COLO668 (cell line): Measurements from ENCODE around the gene NAMPT.
"Not testable (repeated sequence)": the region's sequence is repeated elsewhere in the genome, so short reads cannot be mapped to it uniquely, and the experiment has no call there.

Source experiments
- DNase-seq: peaks from one replicate; lab custom pipeline; 2025; ENCODE audit not compliant: unreplicated experiment; lab: John Stamatoyannopoulos, UW

NAMPT gene

DNA sequence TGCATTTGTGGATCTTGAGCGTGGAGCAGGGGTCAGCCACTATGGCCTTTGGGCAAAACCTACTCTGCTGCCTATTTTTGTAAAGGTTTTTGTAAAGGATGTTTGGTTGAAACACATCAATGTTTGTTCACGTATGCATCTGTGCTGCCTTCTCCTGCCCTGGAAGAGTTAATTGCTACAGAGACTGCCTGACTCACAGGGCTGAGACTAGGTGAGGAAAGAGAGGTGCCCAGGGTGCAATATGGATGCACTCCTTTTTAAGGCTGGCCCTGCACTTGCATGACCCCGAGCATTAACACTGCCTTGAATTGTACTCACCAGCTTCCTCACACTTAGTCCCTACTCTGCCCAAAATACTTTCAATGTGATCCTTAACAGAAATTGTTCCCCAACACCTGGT, 20.9 kb upstream of the NAMPT start:
- DNase-seq: no peak

DNA sequence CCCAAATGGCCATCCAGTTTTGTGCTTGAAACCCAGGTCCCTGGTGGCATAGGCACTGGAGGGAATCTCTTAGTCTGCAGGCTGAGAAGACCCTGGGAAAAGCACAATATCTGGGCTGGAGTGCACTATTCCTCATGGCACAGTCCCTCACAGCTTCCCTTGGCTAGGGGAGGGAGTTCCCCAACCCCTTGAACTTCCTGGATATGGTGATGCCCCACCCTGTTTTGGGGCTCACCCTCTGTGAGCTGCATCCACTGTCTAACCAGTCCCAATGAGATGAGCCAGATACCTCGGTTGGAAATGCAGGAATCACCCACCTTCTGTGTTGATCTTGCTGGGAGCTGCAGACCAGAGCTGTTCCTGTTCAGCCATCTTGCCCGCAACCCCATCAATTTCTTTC, 19.8 kb upstream of the NAMPT start:
- no peak for DNase-seq

DNA sequence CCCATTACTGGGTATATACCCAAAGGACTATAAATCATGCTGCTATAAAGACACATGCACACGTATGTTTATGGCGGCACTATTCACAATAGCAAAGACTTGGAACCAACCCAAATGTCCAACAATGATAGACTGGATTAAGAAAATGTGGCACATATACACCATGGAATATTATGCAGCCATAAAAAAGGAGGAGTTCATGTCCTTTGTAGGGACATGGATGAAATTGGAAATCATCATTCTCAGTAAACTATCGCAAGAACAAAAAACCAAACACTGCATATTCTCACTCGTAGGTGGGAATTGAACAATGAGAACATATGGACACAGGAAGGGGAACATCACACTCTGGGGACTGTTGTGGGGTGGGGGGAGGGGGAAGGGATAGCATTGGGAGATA, 13.8 kb upstream of the NAMPT start:
- not testable (repeated sequence) for DNase-seq

DNA sequence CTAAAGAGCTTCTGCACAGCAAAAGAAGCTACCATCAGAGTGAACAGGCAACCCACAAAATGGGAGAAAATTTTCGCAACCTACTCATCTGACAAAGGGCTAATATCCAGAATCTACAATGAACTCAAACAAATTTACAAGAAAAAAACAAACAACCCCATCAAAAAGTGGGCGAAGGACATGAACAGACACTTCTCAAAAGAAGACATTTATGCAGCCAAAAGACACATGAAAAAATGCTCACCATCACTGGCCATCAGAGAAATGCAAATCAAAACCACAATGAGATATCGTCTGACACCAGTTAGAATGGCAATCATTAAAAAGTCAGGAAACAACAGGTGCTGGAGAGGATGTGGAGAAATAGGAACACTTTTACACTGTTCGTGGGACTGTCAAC, 13.4 kb upstream of the NAMPT start:
- DNase-seq: not testable (repeated sequence)

DNA sequence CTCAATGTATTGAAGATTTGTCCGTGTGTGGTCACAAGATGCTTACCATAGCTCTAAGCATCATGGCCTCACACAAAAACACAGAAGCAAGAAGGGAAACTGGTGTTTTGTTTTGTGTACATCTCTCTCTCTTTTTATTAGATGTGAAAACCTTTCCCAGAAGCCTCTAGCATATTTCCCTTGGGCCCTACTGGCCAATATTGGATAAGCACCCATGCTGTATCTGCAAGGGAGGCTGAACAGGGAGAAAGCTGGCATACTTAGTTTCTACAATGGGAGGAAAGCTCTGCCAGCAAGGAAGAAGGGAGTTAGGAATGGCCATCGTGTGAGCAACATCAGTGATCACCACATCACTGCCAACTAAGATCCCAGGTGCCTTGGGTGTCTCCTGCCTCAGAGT, 9.6 kb upstream of the NAMPT start:
- no peak for DNase-seq

DNA sequence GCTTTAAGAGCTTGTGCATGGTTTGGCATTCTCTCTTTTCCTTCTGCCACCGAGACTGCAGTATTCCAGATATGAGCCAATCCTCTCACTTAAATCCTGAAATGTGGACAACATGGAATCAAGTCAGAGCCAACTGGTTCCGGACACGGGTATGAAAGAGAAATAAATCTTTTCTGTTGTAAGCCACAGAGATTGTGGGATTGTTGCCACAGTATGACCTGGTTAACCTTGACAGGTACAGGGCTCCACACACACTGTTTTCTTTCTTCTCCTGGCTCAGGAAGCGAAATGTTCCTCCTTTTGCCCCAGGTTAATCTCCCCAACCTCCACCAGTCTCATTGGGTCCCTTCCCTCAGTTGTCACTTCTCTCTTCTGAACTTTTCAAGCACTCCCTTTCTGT, 6.5 kb upstream of the NAMPT start:
- DNase-seq: no peak

DNA sequence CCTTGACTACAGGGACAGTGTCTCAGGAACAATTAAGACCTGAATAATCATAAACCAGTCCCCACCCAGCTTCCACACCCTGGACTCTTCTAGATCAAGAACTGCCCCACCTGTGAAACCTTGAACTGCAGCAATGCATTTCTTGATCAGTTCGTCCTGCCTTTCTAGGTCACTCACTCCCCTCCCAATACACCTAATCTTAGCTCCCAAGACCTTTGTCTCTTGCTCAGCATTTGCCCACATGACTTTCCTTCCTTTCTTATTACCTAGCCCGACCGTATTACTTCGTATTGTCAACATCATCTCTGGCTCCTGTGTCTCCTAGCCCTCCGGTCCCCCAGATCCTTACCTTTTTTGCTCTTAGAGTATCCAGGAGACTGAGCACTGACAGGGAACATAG, 5.5 kb upstream of the NAMPT start:
- no peak for DNase-seq

DNA sequence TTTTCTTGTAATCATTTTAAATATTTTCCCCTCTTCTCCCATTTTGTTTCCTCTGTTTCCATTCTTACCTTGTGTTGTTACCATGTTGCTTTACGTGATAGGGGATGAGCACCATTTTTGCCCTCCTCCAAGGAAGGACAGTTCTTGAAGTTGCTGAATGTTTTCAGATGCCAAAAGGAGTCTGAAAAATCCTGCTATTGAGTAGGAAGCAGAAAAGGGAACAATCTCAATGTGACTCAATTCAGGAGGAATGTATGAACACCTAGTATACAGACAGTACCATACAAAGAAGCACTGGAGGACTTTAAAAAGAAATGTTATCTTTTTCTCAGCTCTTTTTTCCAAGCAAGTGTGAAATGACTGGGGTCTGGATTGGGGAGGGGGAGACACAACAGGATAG, 5.1 kb upstream of the NAMPT start:
- DNase-seq: no peak

DNA sequence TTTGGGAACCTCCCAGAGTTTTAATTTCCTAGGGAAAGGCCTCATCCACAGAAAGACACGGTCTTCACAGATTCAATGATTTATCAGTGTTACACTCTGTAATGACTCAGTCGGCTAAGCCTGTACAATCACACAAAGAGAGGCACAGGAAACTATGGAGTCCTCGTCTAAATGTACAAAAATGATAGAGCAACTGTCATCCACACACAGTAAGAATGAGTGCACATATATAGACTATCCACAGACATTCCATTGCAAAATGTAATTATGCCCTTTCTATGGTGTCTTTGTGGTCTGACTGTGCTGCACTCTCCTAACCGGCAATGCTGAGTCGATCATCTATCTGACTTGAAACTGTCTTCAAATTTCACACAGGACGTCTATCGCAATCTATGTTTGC, 3.5 kb upstream of the NAMPT start:
- no peak for DNase-seq

DNA sequence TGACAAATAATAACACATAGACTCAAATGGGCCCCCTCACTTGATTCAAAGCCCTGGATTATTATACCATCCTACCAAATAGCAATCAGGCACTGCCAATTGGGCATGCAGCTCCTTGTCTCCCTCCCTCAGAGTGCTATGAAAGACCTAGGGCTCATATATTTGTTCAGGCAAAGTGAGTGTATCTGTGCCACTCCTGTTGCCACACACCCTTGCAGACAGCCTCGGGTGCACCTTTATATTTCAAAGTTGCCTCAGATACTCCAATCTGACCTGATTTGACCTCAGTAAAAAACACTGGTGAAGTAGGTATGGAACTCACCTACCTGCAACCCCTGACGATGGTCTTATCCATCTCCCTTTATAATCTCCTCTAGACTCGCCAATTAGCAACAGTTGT, 3.0 kb upstream of the NAMPT start:
- no peak for DNase-seq

DNA sequence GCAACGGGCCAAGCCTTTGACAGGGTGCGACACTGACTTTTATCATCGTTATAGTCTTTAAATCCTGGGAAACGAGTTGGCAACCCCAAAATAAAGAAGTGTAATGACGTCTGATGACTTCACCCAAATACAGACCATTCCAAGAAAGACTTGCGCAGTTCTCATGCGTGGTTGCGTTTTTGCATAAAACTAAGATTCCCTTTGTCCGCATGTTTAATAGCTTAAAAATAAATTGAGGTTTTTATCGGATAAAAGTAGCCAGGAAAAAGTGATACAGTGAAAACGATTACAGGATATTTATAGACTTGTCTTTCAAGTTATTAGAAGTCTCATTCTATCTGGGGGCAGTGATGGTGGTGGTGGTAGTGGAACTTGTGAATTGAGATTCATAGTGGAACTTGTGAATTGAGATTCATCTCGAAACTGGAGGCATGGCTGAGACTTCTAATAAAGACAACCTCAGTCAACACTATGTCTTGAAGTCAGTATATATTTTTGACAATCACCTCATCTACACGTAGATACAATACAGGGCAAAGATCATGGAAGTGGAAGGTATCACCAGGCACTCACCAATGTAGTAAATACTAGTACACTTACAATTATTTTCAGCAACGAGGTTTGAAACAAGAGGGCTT, 1.2 kb upstream of the NAMPT start:
- DNase-seq: no peak

DNA sequence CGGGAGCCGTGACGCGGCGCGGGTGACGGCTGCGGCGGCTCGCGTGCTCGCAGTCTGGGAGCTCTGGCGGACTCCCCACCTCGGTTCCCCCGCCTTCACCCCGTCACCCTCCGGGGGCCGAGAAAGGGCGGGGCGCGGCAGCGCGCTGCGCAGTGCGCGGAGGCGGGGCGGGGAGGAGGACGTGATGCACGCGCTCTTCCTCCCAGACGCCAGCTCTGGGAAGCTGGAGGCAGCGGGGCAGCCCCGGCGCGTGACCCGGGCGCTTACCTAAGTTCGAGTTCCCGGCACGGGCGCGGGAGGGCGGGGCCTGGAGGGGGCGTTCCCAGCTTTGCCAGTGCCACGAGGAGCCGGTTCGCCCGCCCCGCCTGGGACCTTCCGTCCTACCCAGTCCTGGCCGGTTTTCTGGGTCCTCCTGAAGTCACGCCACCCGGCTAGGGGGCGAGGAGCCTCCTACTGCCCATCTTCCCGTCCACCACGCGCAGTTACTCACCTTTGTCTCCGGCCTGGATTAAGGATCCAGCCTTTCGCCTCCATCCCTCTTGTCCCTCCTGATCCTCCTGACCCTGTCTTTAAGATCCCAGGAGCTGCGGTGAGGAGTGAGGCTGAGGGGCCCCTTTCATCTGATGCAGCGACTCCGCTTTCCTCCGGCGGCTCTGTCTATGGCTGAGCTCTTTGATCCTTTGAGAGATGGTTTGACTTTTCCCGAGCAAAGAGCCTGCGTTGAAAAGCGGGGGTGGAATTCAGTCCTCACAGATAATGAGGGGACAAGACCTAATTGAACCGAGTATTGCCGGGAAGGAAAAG, 470 bp upstream of the NAMPT start:
- peak; percentile 98 for DNase-seq

DNA sequence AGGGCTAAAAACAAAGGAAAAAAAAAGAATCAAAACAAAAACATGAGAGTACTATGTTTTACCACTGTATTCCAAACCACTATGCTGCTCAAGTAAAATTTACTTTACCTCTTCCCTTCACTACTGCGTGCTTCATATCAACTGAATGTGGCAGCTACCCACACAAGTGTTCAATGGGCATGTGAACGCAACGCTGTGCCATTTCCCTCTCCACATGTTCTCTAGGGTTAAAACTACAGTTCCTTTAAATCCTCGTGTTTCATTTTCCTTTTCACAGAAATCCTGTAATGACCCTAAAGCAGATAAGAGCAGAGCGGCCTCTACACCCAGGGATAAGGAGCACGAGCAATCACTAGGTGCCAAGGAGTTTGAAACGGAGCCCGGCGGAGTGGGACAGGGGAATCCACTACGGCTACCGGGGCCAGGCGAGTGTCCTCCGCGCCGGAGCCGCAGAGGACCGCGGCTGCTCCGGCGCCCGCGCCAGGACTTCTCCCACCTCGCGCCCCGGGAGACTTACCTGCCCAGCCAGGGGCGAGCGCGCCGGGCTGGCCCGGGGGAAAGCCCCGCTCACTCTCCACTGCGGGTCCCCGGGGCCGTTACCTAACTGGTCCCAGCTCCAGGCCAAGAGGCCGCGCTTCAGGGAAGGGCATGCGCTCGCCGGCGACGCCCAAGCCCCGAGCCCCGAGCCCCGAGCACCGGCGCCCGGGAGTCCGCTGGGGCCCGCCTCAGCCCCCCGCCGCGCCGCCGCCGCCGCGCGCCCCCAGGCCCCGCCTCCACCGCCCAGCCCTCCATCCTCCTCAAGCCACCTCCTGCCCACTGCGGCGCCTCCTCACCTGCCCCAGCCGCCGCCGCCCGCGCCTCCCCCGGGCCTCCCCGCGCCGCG, 711 bp downstream of the NAMPT start:
- DNase-seq: peak; percentile 76

DNA sequence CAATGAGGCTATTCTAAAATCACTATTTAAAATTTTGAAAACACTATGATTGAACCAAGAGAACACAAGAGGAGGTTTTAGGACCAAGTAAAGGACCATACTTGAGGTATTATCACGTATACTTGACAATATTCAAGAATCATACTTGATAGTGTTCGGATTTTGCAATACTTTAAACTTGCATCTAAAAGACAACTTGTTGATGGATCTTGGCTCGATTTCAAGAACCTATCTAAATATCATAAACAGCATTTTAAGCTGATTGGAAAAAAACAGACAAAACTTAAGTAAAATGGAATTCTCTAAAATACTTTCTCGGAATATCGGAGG, 1.3 kb downstream of the NAMPT start:
- DNase-seq: no peak

DNA sequence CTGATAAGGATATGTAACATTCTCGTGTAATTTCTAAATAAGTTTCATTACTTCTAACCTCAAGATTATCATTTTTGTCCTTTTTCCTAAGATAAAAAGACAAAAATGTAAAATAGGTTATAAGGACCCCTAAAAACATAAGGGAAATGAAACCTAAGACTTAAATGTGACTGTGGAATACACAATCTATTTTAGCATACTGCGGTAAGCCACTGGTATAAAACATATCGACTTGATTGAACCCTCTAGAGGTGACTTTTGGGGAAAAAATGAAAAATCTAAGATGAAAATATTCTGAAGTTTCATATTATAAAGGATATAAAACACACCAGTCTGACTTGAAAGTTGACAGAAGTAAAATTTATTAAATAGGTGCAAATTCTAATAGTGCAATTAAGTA, 1.9 kb downstream of the NAMPT start:
- no peak for DNase-seq

DNA sequence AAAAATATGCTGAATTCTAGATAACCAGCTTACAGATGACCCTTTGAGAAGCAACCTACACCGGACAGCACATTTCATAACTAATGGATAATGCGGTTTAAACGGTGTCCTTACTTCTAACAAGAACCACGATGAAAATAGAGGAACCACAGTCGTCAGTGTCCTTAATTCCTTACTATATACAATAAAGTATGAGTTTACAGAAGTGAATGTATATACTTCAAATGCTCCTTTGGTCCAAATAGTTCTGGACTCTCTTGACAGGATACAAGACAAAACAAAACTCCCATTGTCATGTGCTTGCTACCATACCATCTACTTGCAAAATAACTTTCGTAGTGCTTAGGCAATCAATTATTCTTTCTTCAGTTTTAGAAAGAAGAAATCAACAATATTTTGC, 2.4 kb downstream of the NAMPT start:
- DNase-seq: no peak

DNA sequence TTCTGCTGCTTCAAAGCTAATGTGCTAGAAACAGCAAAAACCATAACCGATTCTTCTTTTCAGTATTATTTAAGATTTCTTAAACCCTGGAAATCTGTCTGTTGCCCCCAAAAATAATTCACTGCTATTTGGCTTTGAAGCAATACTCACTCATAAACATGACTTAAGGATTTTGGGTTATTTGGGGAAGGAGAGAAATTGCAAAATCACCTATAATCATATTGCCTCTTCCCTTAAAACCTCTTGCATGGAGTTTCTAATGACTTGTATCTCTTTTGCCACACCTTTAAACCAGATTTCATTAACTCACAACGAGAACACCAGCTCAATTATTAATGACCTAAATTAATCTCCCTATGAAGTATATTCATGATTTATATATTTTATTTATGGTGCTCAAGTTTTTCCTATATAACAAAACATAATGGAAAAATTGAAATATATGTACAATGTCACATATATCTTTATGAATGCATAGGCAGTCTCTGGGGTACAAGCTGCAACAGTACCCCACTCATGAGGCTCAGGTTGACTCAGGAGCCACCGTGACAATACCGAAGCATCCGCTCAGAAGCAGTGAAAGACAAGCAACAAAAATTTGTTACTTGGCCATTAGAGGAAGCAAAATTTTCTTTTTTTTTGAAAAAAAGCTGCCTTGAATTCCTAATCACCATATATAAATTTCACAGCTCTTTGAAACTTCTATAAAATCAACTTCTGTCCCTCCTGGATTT, 3.0 kb downstream of the NAMPT start:
- DNase-seq: no peak

DNA sequence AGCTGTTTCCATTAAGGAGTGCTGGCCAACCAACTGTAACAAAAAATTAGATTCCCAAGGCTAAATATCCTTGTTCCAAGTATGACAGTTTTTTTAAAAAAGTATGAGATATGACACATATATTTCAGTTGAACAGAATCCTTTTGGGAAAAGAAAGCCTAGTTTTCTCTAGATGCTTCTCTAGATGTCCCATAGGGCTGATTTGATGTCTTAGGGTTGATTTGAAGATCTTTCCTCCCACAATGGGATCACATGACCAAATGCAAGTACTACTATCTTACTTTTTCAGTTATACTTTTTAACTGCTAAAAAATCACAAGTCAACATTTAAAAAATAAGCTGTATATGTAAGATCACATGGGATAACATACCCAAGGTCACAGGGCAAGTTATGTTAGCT, 3.7 kb downstream of the NAMPT start:
- DNase-seq: no peak

DNA sequence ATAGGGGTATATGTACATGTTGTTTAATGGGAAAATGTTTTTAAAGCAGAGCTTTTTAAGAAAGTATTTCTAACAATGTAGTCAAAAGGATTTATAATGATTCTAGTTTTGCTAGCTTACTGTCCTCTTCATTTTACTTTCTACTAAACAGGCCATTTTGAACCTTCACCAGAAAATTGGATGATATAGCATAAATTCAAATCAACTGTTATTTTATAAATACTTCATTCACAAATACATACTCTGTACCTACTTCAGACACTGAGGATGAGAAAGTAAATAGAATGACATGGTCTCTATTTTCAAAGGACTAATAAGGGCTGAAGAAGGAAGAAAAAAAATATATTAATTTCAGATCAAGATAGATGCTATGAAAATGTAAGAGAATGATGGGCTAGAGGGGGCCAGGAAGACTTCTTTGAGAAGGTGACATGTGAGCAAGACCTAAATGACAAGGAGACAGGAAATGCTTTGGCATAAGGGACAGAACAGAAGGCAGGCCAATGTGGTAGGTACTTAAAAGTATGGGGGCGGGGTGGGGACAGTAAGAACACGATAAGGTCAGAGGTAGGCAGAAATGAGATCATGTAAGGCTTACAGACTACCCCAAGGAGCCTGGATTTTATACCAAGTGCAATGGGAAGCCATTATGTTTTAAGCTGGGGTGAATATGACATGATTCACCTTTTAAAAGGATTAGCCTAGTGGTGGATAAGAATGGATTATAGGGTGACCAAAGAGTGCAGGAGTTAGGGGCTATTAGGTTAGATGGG, 5.2 kb downstream of the NAMPT start:
- no peak for DNase-seq

DNA sequence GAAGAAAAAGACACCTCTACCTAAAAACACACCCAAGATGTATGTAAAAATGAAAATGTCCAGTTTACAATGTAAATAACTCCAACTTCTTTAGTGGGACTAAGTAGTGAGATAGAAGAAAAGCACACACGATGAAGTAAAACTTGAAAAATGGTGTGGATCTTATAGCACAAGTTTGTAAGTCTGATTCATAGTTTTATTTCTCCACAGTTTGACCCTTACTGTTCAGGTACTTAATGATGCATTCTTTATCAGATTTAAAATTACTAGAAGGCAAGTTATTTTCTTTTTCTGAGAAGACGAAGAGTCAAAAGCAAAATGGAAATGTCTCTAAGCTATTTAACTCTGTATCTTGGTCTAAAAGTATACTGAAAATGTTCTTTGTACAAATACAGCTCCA, 6.1 kb downstream of the NAMPT start:
- DNase-seq: no peak

DNA sequence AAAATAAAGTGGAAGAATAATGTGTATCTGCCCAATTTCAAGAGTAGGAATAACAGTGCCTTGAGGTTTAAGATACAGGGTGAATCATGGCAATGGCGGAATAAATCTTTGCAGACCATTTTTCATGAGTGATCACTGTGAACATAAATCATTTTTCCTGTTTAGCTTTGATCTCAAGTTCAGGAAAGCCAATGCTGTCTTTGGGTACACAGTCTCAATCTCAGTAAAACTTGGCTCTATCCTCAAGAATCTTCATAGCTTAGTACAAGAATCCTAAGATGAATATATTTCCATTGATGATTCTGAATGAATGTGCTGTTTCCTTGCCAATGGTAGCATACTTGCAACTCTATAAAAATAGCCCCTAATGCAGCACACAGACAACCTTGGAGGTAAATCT, 6.8 kb downstream of the NAMPT start:
- no peak for DNase-seq
